ENCODE results near the gene SPIRE1. TPM values are rescaled to one million over a fixed set of nuclear protein-coding genes. Genes with fewer than 3 reads are reported as not detected.

The SPIRE1 gene
- total RNA-seq, 4 donors from 2014 or later, result 4.7 to 49.5 (median 7.1) TPM

DNA sequence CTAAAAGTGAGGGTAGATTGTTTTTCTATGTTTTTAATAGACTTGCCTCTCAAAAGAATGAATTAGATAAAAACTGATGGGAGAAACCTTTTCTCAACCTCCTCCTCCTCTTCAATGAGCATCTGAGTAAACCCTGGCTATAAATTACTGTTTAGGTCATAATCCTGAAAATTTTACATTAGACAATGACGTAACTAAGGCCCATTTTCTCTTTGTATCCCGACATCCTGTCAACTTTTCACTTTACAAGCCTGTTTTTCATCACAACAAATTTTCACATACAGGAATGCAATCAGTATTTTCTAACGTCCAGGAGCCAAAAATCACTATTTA, 1.3 kb downstream of the SPIRE1 start:
- H3K4me1 ChIP-seq, result peaks cover 0 to 22% (median 3%) of the 10 kb centered on the region in 4 donors
- no peak for TF ChIP-seq POLR2A (IDR thresholded peaks at IDR 0.05)
- TF ChIP-seq CTCF (IDR thresholded peaks at IDR 0.05), result no peak
- DNase-seq, result no peak

DNA sequence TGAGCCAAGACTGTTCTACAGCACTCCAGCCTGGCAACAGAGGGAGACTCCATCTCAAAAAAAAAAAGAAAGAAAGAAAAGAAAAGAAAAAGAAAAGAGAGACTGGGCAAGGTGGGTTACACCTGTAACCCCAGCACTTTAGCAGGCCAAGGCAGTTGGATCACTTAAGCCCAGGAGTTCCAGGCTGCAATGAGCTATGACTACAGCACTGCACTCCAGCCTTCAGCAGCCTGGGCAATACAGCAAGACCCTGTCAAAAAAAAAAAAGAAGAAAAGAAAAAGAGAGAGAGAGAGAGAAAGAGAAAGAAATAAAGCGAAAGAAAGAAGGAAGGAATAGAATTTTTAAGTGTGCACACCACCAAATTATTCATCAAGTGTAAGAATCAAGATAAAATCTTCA, 2.9 kb downstream of the SPIRE1 start:
- Histone ChIP-seq H3K27me3 (no peaks in the 10 kb centered on the region), H3K27ac (no peak overlapping the region), H3K36me3 (no peaks in the 10 kb centered on the region), H3K4me1 (peaks cover 0 to 22% (median 3%) of the 10 kb centered on the region in 4 donors), H3K4me3 (no peak overlapping the region), H3K9me3 (no peaks in the 10 kb centered on the region)
- TF ChIP-seq POLR2A (IDR thresholded peaks at IDR 0.05) (no peak), CTCF (IDR thresholded peaks at IDR 0.05) (no peak)
- no peak for DNase-seq

More for the DNA sequence above, 1.3 kb downstream of the SPIRE1 start:
- peak overlapping the region; percentile 70 to 89 (median 78) for H3K27ac ChIP-seq
- no peaks in the 10 kb centered on the region for H3K9me3 ChIP-seq
- no peaks in the 10 kb centered on the region for H3K27me3 ChIP-seq
- H3K4me3 ChIP-seq, result peak overlapping the region; percentile 56 to 75 (median 66)
- H3K36me3 ChIP-seq, result no peaks in the 10 kb centered on the region

DNA sequence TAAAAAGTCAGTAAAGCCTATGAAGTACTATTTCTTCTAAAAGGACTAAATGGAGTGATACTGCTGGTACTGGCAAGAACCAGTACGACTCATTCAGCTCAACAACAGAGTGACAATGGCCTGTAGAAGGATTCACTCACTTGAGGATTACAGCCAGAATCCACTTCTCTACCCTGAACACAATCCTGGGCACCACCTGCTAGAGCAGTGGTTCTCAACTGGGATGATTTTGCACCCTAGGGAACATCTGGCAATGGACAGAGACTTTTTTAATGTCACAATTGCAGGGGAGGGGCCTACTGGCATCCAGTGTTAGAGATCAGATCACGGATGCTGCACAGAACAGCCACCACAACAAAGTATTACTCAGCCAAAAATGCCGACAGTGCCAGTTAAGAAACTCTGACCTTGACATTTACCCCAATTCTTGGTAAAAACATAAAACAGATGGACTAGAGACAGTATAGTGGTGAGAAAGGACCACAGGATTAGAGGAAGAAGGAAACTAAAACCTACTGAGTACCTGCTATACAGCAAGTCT, 5.0 kb downstream of the SPIRE1 start:
- Histone ChIP-seq H3K4me1 (peaks cover 0 to 14% (median 3%) of the 10 kb centered on the region in 4 donors), H3K27ac (no peak overlapping the region), H3K27me3 (no peaks in the 10 kb centered on the region), H3K9me3 (no peaks in the 10 kb centered on the region), H3K4me3 (no peak overlapping the region), H3K36me3 (no peaks in the 10 kb centered on the region)
- TF ChIP-seq POLR2A (IDR thresholded peaks at IDR 0.05) (no peak), CTCF (IDR thresholded peaks at IDR 0.05) (no peak)
- no peak for DNase-seq

DNA sequence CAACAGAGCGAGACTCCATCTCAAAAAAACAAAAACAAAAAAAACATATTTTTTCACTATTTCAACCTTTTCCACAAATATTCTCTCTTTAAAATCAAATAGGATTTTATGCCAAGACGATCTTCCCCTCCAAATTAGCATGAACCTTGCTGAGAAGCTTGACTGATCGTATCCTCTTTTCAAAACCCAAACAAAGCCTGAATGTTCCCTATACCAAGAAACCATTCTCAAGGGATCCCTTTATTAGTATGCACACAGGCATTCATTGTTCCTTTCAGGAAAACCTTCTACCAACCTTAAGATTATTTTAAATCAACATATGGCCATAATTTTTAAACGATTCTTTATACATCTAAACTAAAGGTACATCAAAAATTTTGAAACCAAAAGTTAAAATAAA, 6.3 kb downstream of the SPIRE1 start:
- Histone ChIP-seq H3K9me3 (no peaks in the 10 kb centered on the region), H3K27ac (no peak overlapping the region), H3K36me3 (no peaks in the 10 kb centered on the region), H3K4me1 (peaks cover 0 to 7% (median under 1%) of the 10 kb centered on the region in 4 donors), H3K27me3 (no peaks in the 10 kb centered on the region), H3K4me3 (no peak overlapping the region)
- DNase-seq, result no peak
- TF ChIP-seq POLR2A (IDR thresholded peaks at IDR 0.05), result no peak
- TF ChIP-seq CTCF (IDR thresholded peaks at IDR 0.05), result no peak

DNA sequence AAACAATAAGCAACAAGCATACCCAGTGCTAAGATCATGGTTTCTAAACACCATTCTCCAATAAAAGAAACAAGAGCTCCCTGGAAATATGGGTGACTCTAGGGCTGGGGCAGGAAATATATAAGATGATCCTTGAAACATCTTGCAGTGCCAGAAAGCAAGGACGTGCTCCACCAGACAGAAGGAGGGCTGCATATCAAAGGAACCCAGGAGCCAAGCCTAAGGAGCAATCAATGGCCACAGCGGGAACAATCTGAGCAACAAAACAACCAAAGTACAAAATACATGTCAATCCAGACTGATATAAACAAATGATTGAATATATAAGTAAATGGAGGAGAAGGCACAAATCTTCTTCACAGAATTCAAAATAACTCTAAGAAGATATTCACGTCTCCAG, 10.1 kb downstream of the SPIRE1 start:
- no peak for DNase-seq
- TF ChIP-seq POLR2A (IDR thresholded peaks at IDR 0.05) (no peak), CTCF (IDR thresholded peaks at IDR 0.05) (no peak)
- no peaks in the 10 kb centered on the region for H3K36me3 ChIP-seq
- H3K27ac ChIP-seq, result no peak overlapping the region
- H3K9me3 ChIP-seq, result no peaks in the 10 kb centered on the region
- H3K4me3 ChIP-seq, result no peak overlapping the region
- H3K27me3 ChIP-seq, result no peaks in the 10 kb centered on the region
- no peaks in the 10 kb centered on the region for H3K4me1 ChIP-seq

- Histone ChIP-seq H3K4me3 (no peak overlapping the region), H3K27me3 (no peaks in the 10 kb centered on the region), H3K9me3 (no peaks in the 10 kb centered on the region), H3K27ac (no peak overlapping the region), H3K4me1 (no peaks in the 10 kb centered on the region), H3K36me3 (no peaks in the 10 kb centered on the region)
- no peak for DNase-seq
- no peak for TF ChIP-seq POLR2A (IDR thresholded peaks at IDR 0.05)
Observed at GRCh38 chr18:12645751-12646203, 12.1 kb downstream of the SPIRE1 start.

All from Peyer's patch (tissue), 4 donors.